Activated T-helper 1 cell treated with anti-CD3 and anti-CD28 coated beads, Interleukin-12 subunit alpha, Interleukin-12 subunit beta, Interleukin-2, Interleukin-4 antibody, amounts not matched to agents 30 ng/mL and 10 ng/mL and 1 ng/mL, durations not matched to agents 14 hours and 24 hours and 36 hours (primary cell): ENCODE measurements around the gene NUTM1. TPM values are rescaled to one million over a fixed set of nuclear protein-coding genes. Genes with fewer than 3 reads are reported as not detected.

ENCODE experiments used
- DNase-seq: peaks from one replicate; pipeline ENCODE4 v3.0.0; 2021; ENCODE audit warnings: low spot score
- H3K27ac Mint-ChIP-seq: one replicate; pipeline ENCODE4 v1.8.0; 2021; ENCODE audit warnings: mild to moderate bottlenecking, mixed read lengths
- H3K27me3 Mint-ChIP-seq: one replicate; pipeline ENCODE4 v1.8.0; 2022; ENCODE audit warnings: mild to moderate bottlenecking, moderate library complexity, mixed read lengths; ENCODE audit not compliant: insufficient read depth
- H3K36me3 Mint-ChIP-seq: one replicate; pipeline ENCODE4 v1.8.0; 2021; ENCODE audit warnings: low read depth, mixed read lengths
- H3K4me1 Mint-ChIP-seq: one replicate; pipeline ENCODE4 v1.8.0; 2021; ENCODE audit warnings: low read depth, mixed read lengths
- H3K4me3 Mint-ChIP-seq: one replicate; pipeline ENCODE4 v1.8.0; 2021; ENCODE audit warnings: mild to moderate bottlenecking, moderate library complexity, mixed read lengths
- H3K9me3 Mint-ChIP-seq: one replicate; pipeline ENCODE4 v1.8.0; 2021; ENCODE audit warnings: mixed read lengths
- intact Hi-C: fragments of 100-400 bp; cut with micrococcal nuclease; formaldehyde crosslinking; loops from one replicate; pipeline ENCODE4 v1.15.1; 2024
- total RNA-seq: library from RNA; stranded (reverse); gene quantifications from 2 replicates; pipeline ENCODE4 v1.2.3, GENCODE V29; 2022

Gene NUTM1, protein sequence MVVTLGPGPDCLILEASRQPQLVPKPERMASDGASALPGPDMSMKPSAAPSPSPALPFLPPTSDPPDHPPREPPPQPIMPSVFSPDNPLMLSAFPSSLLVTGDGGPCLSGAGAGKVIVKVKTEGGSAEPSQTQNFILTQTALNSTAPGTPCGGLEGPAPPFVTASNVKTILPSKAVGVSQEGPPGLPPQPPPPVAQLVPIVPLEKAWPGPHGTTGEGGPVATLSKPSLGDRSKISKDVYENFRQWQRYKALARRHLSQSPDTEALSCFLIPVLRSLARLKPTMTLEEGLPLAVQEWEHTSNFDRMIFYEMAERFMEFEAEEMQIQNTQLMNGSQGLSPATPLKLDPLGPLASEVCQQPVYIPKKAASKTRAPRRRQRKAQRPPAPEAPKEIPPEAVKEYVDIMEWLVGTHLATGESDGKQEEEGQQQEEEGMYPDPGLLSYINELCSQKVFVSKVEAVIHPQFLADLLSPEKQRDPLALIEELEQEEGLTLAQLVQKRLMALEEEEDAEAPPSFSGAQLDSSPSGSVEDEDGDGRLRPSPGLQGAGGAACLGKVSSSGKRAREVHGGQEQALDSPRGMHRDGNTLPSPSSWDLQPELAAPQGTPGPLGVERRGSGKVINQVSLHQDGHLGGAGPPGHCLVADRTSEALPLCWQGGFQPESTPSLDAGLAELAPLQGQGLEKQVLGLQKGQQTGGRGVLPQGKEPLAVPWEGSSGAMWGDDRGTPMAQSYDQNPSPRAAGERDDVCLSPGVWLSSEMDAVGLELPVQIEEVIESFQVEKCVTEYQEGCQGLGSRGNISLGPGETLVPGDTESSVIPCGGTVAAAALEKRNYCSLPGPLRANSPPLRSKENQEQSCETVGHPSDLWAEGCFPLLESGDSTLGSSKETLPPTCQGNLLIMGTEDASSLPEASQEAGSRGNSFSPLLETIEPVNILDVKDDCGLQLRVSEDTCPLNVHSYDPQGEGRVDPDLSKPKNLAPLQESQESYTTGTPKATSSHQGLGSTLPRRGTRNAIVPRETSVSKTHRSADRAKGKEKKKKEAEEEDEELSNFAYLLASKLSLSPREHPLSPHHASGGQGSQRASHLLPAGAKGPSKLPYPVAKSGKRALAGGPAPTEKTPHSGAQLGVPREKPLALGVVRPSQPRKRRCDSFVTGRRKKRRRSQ
- not detected in 2 replicates for total RNA-seq

DNA sequence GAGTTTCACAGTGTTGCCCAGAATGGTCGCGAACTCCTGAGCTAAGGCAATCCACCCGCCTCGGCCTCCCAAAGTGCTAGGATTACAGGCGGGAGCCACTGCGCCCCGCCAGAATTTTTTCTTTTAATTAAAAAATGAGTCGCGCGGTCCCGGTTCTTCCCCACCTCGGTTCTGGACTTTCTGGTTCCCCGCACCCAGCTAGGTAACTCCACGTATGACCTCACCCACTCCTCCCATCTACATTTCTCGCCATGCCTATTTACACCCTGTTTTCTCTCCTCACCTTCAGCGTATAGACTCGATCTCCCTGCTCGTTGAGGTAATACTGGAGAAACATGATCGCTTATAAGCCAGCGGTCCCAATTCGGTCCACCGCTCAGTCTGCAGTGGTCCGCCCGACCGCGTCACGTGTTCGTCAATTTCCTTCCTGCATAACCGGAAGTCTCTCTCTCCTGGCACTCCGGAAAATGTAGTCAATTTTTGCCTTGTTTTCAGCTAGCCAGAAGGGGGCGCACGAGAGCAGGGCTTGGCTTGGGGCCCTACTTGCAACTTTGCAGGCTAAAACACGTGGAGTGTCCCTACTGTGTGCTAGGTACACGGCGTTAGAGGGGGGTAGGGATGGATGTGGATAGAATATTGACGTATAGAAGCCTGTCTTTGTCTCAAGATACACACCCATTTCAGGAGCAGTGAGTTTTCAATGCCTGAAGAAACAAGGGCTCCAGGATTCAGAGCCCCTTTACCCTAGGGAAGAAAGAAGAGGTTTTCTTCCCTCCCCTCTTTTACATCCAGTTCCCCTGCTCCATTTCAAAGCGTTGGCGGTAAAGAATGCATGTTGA is at the start of gene NUTM1, which contains the start of gene NOP10:
Gene NUTM1, plus strand, starts transcription at position 579 of the 839 bp plus-strand sequence. CDS start 382 bp downstream, outside the sequence.
Gene NOP10, minus strand, starts transcription at position 400 of the 839 bp plus-strand sequence. Its CDS starts 63 bp downstream, at position 337.
- peak; percentile 91 for DNase-seq
- H3K4me1 Mint-ChIP-seq = peaks cover 26% of the 10 kb centered on the region
- H3K27ac Mint-ChIP-seq = peak within 1 kb of the TSS; percentile 88
- intact Hi-C loops = loop anchor here (1.0 to 2.0 kb wide), 10 partner anchors 9 to 578 kb away; partner anchors contain the start of genes AVEN, EMC4, GOLGA8A and GOLGA8B
- no peaks in the 10 kb centered on the region for H3K9me3 Mint-ChIP-seq
- H3K27me3 Mint-ChIP-seq = no peaks in the 10 kb centered on the region
- no peak within 1 kb of the TSS for H3K4me3 Mint-ChIP-seq
- peaks cover 25% of the 10 kb centered on the region for H3K36me3 Mint-ChIP-seq

DNA sequence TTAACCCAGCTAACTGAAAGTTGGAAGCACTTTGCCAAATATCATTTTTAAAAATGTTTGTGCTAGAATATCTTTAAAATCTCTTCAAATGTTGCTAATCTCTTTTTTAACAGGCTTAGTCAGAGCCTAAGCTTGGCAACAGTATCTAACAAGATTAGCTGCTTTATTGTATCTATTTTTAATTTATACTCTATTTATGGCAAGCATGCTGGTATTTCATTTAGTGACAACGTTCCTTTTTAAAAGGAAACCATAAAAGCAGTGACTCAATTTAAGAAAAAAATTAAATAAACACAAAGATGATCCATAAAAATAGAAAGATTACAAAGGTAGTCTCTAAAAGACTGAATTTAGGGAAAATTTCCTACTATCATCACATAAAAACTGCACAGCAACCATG is 46.1 kb upstream of the NUTM1 start:
- intact Hi-C loops = no loop called here
- no peak overlapping the region for H3K27ac Mint-ChIP-seq
- DNase-seq = no peak
- H3K4me1 Mint-ChIP-seq = peaks cover 13% of the 10 kb centered on the region
- no peaks in the 10 kb centered on the region for H3K9me3 Mint-ChIP-seq
- no peak overlapping the region for H3K4me3 Mint-ChIP-seq
- H3K27me3 Mint-ChIP-seq = no peaks in the 10 kb centered on the region
- H3K36me3 Mint-ChIP-seq = peaks cover 21% of the 10 kb centered on the region

DNA sequence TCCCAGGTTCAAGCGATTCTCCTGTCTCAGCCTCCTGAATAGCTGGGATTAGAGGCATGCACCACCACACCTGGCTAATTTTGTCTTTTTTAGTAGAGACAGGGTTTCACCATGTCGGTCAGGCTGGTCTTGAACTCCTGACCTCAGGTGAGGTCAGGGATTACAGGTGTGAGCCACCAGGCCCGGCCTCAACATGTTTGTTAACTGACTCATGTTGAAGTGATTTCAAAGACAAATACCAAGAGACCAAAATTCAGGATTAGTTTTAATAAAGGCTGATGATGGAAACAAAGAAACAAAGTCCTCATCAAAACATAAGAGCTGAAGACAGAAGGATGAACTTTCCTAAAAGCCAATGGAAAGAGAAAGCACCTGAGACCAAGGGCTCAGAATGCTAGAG is 42.1 kb upstream of the NUTM1 start:
- DNase-seq = no peak
- Mint-ChIP-seq H3K36me3 (peaks cover 17% of the 10 kb centered on the region), H3K4me3 (no peak overlapping the region), H3K27ac (no peak overlapping the region), H3K4me1 (peaks cover 23% of the 10 kb centered on the region), H3K27me3 (no peaks in the 10 kb centered on the region), H3K9me3 (no peaks in the 10 kb centered on the region)
- intact Hi-C loops = loop anchor here (2.0 kb wide), 1 partner anchor 20 kb away; no protein-coding TSS in a partner anchor

DNA sequence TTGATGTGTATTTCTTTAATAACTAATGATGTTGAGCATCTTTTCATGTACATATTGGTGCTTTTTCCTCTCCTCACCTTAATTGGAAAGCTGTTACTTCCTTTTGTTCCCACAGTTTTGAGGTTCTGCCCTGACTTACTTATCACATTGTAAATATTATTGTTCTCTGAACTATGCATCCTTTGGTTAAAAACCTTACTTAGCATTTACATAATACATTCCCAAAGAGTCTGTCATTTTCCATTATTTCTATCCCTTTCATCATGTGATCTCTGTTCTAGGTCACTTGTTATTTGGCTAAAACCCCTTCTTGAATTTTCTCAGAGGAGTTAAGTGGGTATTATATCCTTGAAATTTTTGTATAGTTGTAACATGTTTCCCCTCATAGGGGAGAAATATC is 38.5 kb upstream of the NUTM1 start:
- intact Hi-C loops = no loop called here
- H3K27me3 Mint-ChIP-seq = no peaks in the 10 kb centered on the region
- H3K4me3 Mint-ChIP-seq = no peak overlapping the region
- peaks cover 28% of the 10 kb centered on the region for H3K4me1 Mint-ChIP-seq
- no peaks in the 10 kb centered on the region for H3K9me3 Mint-ChIP-seq
- H3K36me3 Mint-ChIP-seq = peaks cover 22% of the 10 kb centered on the region
- H3K27ac Mint-ChIP-seq = no peak overlapping the region
- DNase-seq = no peak

DNA sequence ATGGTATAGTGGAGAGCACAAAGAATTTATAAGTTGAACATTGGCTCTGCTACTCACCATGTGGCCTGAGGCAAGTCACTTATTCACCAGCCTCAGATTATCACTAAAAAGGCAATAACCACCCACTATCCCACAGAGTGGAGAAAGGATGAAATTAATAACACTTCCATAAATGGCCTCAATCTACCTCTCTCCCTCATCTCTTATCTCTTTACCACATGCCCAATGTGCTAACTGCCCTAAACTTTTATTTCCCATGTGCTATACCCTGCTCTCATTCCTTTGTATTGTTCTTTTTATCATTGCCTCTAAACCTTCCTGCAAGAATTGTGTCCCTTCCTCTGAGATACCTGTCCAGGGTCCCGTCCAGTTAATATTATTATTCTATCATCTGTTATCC is 31.6 kb upstream of the NUTM1 start:
- Mint-ChIP-seq H3K27me3 (no peaks in the 10 kb centered on the region), H3K4me3 (no peak overlapping the region), H3K27ac (no peak overlapping the region), H3K4me1 (peaks cover 35% of the 10 kb centered on the region), H3K36me3 (peaks cover 31% of the 10 kb centered on the region), H3K9me3 (no peaks in the 10 kb centered on the region)
- DNase-seq = no peak
- intact Hi-C loops = no loop called here

DNA sequence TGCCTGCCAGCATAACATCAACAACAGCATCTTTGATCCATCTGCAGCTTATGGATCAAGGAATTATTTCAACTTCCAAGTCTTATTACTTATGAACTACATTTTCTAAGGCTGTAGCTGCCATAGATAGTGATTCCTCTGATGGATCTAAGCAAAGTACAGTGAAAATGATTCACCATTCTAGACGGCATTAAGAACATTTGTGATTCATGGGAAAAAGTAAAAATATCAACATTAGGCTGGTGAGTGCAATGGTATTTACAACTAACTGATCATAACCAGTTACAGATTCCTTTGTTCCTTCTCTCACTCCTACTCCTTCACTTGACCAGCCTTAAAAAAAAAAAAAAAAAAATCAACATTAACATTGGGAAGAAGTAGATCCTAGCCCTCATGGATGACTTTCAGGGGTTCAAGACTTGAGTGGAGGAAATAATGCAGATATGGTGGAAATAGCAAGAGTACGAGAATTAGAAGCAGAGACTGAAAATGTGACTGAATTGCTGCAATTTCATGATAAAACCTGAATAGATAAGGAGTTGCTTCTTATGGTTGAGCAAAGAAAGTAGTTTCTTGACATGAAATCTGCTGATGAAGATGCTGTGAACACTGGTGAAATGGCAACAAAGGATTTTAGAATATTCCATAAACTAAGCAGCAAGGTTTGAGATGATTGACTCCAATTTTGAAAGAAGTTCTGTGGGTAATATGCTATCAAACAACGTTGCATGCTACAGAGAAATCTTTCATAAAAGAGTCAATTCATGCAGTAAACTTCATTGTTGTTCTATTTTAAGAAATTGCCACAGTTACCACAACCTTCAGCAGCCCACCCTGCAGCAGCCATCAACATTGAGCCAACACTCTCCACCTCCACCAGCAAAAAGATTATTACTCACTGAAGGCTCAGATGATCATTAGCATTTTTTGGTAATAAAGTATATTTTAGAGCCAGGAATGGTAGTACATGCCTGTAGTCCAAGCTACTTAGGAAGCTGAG is 28.3 kb upstream of the NUTM1 start:
- Mint-ChIP-seq H3K4me1 (peaks cover 41% of the 10 kb centered on the region), H3K27me3 (no peaks in the 10 kb centered on the region), H3K9me3 (no peaks in the 10 kb centered on the region), H3K27ac (no peak overlapping the region), H3K36me3 (peaks cover 23% of the 10 kb centered on the region), H3K4me3 (no peak overlapping the region)
- no peak for DNase-seq
- intact Hi-C loops = no loop called here

DNA sequence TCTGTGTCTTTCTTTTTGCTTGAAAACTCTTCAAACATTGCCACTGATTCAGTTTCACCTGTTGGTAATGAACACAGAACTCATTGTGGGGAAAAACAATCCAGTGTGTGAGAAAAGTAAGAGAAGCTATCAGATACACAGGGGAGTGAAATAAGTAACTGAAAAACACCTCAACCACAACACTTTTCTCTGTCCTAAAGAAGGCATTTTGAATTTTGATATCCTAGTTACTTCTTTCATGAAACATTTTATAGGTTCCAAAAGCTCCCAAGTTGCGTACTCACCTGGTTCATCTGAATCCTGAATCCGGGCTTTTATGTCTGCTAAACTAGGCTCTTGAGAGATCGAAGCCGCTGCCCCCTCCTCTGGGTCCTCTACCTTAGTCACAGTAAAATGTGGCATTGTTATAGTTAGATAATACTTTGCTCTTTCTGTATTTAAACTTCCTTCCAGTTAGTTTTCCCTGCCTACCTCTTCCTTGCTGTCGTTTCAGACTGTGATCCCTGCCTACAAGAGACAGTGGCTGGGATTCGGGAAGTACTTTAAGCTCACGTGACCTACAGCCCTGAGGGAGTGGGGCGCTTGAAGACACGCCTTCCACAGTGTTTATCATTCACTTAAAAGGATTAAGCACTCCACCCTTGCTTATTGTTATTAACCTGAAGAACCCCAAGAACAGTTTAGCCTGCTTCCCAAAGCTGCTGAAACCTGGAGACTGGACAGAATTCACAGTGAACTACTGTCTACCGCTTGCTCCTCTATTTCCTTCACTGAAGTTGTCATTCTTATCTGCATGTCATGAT is 24.6 kb upstream of the NUTM1 start:
- DNase-seq = no peak
- intact Hi-C loops = loop anchor here (1.0 to 2.0 kb wide), 2 partner anchors 10 to 16 kb away; no protein-coding TSS in a partner anchor
- Mint-ChIP-seq H3K27me3 (no peaks in the 10 kb centered on the region), H3K27ac (peak overlapping the region; percentile 79), H3K9me3 (no peaks in the 10 kb centered on the region), H3K4me1 (peaks cover 43% of the 10 kb centered on the region), H3K4me3 (peak overlapping the region; percentile 88), H3K36me3 (peaks cover 18% of the 10 kb centered on the region)

DNA sequence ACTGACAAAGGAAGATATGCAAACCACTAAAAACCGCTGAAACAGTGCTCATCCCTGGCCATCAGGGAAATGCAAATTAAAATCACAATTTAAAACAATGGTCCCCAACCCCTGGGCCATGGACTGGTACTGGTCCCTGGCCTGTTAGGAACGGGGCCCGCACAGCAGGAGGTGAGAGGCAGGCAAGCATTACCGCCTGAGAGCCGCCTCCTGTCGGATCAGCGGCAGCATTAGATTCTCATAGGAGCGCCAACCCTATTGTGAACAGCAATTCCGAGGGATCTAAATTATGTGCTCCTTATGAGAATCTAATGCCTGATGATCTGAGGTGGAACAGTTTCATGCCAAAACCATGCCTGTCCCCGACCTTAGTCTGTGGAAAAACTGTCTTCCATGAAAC is 19.9 kb upstream of the NUTM1 start:
- Mint-ChIP-seq H3K27me3 (no peaks in the 10 kb centered on the region), H3K4me3 (no peak overlapping the region), H3K4me1 (peaks cover 53% of the 10 kb centered on the region), H3K9me3 (no peaks in the 10 kb centered on the region), H3K27ac (no peak overlapping the region), H3K36me3 (peaks cover 8% of the 10 kb centered on the region)
- intact Hi-C loops = no loop called here
- no peak for DNase-seq

DNA sequence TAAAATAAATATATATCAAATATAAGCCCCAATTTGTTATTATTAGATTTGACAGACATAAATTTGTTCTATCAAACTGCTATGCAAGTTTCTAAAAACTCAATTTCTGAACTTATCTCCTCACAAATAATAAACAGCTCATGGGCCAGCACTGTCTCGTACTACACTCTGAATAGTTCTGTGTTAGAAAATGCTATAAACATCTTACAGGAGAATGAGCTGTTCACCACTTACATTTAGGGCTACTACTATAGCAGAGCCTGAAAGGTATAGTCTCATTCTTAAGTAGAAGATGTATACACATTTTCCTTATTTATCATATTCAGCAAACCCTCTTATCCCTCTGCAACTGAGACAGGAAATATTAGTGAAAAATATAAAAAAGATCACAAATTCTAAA is 18.2 kb upstream of the NUTM1 start:
- H3K27ac Mint-ChIP-seq = no peak overlapping the region
- H3K9me3 Mint-ChIP-seq = no peaks in the 10 kb centered on the region
- H3K4me1 Mint-ChIP-seq = peaks cover 61% of the 10 kb centered on the region
- H3K36me3 Mint-ChIP-seq = peaks cover 13% of the 10 kb centered on the region
- H3K27me3 Mint-ChIP-seq = no peaks in the 10 kb centered on the region
- DNase-seq = no peak
- no peak overlapping the region for H3K4me3 Mint-ChIP-seq
- intact Hi-C loops = loop anchor here (5.0 kb wide), 1 partner anchor 48 kb away; no protein-coding TSS in a partner anchor

DNA sequence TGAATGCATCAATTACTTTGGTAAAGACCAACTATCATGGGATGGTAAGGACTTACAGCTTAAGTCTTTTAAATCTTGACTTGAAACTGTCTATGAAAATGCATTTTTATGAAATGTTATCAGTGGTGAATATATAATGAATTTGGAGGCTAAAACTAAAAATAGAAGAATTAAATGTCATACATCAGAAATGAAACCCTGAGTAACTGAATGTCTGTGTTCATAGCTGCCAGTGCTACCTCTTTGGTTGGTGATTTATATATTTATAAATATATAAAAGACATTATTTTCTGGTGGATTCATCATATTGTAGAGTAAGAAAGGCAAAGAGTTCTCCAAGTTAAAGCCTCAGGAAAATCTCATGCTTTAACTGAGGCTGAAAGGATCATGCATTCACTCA is 17.7 kb upstream of the NUTM1 start:
- H3K27ac Mint-ChIP-seq = no peak overlapping the region
- H3K4me1 Mint-ChIP-seq = peaks cover 65% of the 10 kb centered on the region
- H3K9me3 Mint-ChIP-seq = no peaks in the 10 kb centered on the region
- intact Hi-C loops = loop anchor here (5.0 kb wide), 1 partner anchor 48 kb away; no protein-coding TSS in a partner anchor
- no peak for DNase-seq
- peaks cover 10% of the 10 kb centered on the region for H3K36me3 Mint-ChIP-seq
- H3K4me3 Mint-ChIP-seq = no peak overlapping the region
- H3K27me3 Mint-ChIP-seq = no peaks in the 10 kb centered on the region
